HEK293 (cell line): ENCODE data around the gene TRIM27.

Source experiments
- HOXA7 ChIP-seq: sonication (generic); formaldehyde crosslinking; IDR thresholded peaks from 2 replicates; pipeline ENCODE4 v1.8.1; 2022; ENCODE audit warnings: missing genetic modification reagents, borderline replicate concordance
- IKZF3 ChIP-seq: fragments of 450-650 bp; IDR thresholded peaks from 2 replicates; pipeline ENCODE4 v1.5.0; 2018; ENCODE audit warnings: missing biosample characterization, mild to moderate bottlenecking, missing genetic modification characterization, moderate library complexity
- PRDM1 ChIP-seq: fragments of 450-650 bp; formaldehyde crosslinking; IDR thresholded peaks from 2 replicates; pipeline ENCODE4; 2016; ENCODE audit warnings: missing biosample characterization, missing genetic modification characterization
- ZBTB10 ChIP-seq: fragments of 450-650 bp; formaldehyde crosslinking; IDR thresholded peaks from 2 replicates; pipeline ENCODE4 v1.5.1; 2016; ENCODE audit warnings: missing biosample characterization, missing genetic modification characterization
- ZBTB17 ChIP-seq: fragments of 450-650 bp; formaldehyde crosslinking; IDR thresholded peaks from 2 replicates; pipeline ENCODE4 v1.5.1; 2016; ENCODE audit warnings: missing biosample characterization, missing genetic modification characterization
- ZBTB20 ChIP-seq: fragments of 450-650 bp; formaldehyde crosslinking; IDR thresholded peaks from 2 replicates; pipeline ENCODE4 v1.5.1; 2016; ENCODE audit warnings: missing biosample characterization, missing genetic modification characterization
- ZBTB44 ChIP-seq: fragments of 450-650 bp; IDR thresholded peaks from 2 replicates; pipeline ENCODE4 v1.5.1; 2018; ENCODE audit warnings: missing biosample characterization, mild to moderate bottlenecking, missing genetic modification characterization
- ZNF114 ChIP-seq: fragments of 450-650 bp; formaldehyde crosslinking; IDR thresholded peaks from 2 replicates; pipeline ENCODE4 v1.5.0; 2017; ENCODE audit warnings: missing biosample characterization, missing genetic modification characterization
- ZNF626 ChIP-seq: fragments of 450-650 bp; sonication (Bioruptor Pico); formaldehyde crosslinking; IDR thresholded peaks from 2 replicates; pipeline ENCODE4 v1.5.1; 2018; ENCODE audit warnings: missing biosample characterization, missing genetic modification characterization, inconsistent platforms
- ZNF692 ChIP-seq: fragments of 450-650 bp; formaldehyde crosslinking; IDR thresholded peaks from 2 replicates; pipeline ENCODE4 v1.5.1; 2016; ENCODE audit warnings: missing biosample characterization, missing genetic modification characterization
- ZNF747 ChIP-seq: fragments of 450-650 bp; formaldehyde crosslinking; IDR thresholded peaks from 2 replicates; pipeline ENCODE4 v1.5.1; 2016; ENCODE audit warnings: missing biosample characterization, missing genetic modification characterization
- TF ChIP-seq, protein P1 (sequence below): fragments of 450-650 bp; formaldehyde crosslinking; optimal IDR thresholded peaks from 2 replicates; pipeline ENCODE3; 2016; ENCODE audit warnings: missing biosample characterization, mild to moderate bottlenecking, missing genetic modification characterization
- TF ChIP-seq, protein P2 (sequence below): fragments of 450-650 bp; formaldehyde crosslinking; IDR thresholded peaks from 2 replicates; pipeline ENCODE4 v1.5.1; 2016; ENCODE audit warnings: missing biosample characterization, missing genetic modification characterization, low read depth
- TF ChIP-seq, protein P3 (sequence below): fragments of 450-650 bp; formaldehyde crosslinking; IDR thresholded peaks from 2 replicates; pipeline ENCODE4 v1.5.1; 2016; ENCODE audit warnings: missing biosample characterization, missing genetic modification characterization

DNA sequence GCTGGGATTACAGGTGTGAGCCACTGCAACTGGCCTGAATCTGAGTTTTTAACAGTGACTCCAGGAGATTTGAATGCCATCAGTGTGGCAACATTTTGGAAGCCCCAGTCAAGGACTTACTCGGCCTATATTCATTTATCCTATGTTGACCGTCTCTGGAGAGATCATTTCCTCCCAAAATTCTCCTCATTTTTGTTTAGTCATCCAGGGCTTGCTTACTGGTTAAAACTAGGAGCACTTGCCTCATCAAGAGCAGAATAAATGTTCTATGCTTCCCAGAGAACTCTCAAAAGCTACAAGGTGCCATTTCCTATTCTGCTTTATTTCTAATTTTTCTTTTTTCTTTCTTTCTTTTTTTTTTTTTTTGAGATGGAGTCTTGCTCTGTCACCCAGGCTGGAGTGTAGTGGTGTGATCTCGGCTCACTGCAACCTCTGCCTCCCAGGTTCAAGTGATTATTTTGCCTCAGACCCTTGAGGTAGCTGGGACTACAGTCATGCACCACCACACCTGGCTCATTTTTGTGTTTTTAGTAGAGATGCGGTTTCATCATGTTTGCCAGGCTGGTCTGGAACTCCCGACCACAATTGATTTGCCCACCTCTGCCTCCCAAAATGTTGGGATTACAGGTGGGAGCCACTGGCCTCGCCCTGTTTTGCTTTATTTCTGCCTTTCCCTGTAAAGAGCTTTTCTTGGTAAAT, 23.4 kb upstream of the TRIM27 start:
- TF ChIP-seq ZBTB44 (tag by site-specific recombination) (no peak), ZBTB20 (tag by site-specific recombination) (no peak), IKZF3 (tag by site-specific recombination) (no peak), ZNF114 (tag by site-specific recombination) (no peak), ZBTB10 (tag by site-specific recombination) (no peak), ZNF692 (tag by site-specific recombination) (no peak), ZNF626 (no peak), ZBTB17 (no peak), HOXA7 (CRISPR knock-in tag) (no peak), PRDM1 (tag by site-specific recombination) (no peak), ZNF747 (no peak)
- TF ChIP-seq, protein P1, sequence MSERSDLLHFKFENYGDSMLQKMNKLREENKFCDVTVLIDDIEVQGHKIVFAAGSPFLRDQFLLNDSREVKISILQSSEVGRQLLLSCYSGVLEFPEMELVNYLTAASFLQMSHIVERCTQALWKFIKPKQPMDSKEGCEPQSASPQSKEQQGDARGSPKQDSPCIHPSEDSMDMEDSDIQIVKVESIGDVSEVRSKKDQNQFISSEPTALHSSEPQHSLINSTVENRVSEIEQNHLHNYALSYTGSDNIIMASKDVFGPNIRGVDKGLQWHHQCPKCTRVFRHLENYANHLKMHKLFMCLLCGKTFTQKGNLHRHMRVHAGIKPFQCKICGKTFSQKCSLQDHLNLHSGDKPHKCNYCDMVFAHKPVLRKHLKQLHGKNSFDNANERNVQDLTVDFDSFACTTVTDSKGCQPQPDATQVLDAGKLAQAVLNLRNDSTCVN: no peak
- TF ChIP-seq, protein P2, sequence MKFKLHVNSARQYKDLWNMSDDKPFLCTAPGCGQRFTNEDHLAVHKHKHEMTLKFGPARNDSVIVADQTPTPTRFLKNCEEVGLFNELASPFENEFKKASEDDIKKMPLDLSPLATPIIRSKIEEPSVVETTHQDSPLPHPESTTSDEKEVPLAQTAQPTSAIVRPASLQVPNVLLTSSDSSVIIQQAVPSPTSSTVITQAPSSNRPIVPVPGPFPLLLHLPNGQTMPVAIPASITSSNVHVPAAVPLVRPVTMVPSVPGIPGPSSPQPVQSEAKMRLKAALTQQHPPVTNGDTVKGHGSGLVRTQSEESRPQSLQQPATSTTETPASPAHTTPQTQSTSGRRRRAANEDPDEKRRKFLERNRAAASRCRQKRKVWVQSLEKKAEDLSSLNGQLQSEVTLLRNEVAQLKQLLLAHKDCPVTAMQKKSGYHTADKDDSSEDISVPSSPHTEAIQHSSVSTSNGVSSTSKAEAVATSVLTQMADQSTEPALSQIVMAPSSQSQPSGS (tag by site-specific recombination): no peak
- TF ChIP-seq, protein P3, sequence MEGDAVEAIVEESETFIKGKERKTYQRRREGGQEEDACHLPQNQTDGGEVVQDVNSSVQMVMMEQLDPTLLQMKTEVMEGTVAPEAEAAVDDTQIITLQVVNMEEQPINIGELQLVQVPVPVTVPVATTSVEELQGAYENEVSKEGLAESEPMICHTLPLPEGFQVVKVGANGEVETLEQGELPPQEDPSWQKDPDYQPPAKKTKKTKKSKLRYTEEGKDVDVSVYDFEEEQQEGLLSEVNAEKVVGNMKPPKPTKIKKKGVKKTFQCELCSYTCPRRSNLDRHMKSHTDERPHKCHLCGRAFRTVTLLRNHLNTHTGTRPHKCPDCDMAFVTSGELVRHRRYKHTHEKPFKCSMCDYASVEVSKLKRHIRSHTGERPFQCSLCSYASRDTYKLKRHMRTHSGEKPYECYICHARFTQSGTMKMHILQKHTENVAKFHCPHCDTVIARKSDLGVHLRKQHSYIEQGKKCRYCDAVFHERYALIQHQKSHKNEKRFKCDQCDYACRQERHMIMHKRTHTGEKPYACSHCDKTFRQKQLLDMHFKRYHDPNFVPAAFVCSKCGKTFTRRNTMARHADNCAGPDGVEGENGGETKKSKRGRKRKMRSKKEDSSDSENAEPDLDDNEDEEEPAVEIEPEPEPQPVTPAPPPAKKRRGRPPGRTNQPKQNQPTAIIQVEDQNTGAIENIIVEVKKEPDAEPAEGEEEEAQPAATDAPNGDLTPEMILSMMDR (tag by site-specific recombination): no peak
